T-helper 1 cell (primary cell): ENCODE measurements around the gene CYP27C1.
"Not testable (repeated sequence)": the region's sequence is repeated elsewhere in the genome, so short reads cannot be mapped to it uniquely, and the experiment has no call there.

Source experiments
- DNase-seq, 5 donors: peaks; one replicate each; pipeline ENCODE4 v3.0.0-alpha.2; 2012 to 2020

CYP27C1 gene

DNA sequence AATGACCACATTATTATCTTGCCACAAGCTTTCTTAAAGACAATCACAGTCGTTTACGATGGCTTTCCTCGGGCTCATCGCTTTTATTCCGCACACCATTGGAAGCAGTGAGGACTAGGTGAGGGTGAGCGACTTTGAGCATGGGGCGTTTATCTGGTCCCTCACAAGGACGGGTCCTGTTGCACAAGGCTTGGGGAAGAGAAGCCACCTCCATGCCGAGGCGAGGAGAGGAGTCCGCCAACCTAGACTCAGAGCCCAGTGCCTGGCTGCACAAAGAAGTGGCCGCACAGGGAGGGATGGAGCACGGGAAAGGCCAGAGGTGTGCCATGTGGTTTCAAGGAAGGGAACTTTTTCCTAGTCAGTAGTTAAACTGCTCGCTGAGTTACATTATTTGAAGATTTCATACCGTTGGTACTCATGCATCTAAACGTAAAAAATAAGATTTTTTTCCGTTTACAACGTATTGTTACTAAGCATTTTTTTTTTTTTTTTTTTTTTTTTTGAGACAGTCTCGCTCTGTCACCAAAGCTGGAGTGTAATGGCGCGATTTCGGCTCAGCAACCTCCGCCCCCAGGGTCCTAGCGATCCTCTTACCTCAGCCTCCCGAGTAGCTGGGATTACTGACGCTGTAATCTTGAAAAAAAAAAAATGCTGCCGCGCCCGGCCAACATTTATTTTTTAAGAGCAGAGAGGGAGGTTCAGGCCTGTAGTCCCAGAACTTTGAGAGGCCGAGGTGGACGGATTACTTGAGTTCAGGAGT lies 849 bp upstream of the CYP27C1 start:
- DNase-seq, result no peak

DNA sequence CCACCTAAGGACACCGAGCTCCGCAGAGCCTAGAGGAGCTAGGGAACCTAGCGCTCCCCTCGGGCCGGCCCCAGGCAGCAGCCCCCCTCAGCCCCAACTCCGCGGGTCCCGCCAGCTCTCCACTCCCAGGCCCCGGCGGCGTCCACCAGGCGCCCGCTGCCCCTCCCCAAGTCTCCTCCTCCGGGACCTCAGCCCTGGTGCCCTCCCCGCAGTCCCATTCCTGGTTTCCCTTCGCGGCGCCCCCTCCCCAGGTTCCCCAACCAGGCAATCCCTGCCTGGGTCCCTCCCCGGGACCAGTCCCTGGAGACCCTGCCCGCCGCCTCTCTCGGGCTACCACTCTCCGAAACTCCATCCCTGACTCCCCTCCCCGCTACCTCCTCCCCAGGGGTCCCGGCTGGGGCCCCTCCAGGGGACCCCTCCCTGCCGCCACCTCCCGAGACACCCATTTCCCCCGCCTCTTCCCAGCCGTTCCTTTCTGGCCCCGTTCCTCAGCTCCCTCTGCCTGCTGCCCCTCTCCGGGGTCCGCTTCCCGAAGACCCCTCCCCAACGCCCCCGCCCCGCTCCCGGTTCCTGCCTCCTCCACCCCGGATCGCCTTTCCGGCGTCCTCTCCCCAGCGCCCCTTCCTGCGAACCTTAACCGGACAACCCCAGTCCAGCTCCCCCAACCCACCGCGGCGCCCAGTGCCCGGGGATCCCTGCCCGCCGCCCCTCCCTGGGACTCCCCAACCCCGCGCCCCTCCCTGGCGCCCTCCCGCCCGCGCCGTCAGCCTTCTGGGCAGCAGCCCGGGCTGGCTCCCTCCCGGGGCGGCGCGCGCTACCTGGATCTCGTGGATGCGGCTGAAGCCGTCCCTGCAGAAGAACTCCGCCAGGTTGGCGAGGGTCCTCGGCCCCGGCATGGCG lies 678 bp downstream of the CYP27C1 start:
- no peak for DNase-seq

DNA sequence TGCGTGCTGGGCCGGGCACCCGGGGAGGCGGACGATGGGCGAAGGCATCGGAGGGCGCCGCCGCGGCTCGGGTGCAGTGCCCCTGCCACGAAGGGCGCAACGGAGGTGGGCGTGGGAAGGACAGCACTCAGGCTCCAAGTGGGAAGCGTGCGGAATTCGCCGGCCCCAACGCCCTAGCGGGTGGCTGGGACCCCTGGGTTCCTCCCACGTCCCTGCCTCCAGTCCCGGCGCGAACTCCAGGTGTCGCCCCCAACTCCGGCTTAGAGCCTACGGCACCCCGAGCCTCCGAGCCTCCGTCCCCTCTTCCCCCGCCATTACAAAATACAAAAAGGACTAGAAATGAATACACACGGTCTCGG lies 1.3 kb downstream of the CYP27C1 start:
- DNase-seq, result no peak

DNA sequence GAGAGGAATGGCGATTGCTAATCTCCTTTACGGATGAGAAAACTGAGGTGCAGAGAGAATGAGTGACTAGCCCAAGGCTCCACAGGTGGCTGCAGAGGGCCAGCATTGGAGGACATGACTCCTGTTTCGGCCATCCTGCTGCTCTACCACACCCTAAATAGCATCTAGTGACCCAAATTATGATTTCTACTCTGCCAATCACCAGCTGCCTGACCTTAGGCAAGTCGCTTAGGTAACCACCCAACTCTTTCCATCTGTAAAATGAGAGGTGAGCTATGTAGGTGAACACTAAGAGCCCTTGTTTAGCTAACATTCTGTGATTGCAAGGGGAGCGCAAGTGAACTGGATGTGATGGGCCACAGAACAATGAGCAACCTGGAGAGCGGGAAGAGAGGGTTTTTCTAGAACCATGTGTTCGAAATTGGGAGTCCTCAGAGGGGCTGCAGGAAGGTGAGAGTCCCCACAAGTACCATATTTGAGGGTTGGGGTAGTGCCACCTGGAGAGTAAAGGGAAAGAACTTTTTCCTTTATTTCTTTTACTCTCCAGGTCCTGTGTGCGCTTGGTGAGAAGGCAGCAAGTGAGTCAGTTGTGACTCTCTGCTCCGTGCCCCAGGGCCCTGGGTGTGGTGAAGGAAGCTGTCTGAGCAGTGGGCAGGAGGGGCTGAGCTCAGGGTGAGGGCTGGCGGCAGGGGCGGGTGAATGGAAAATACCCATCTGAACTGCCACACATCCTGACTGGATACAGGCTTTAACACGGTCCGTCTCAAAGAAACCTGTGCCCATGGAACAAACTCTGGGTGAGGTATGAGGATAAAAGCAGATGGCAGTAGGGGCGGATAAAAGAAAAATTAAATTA lies 2.4 kb downstream of the CYP27C1 start:
- no peak for DNase-seq

DNA sequence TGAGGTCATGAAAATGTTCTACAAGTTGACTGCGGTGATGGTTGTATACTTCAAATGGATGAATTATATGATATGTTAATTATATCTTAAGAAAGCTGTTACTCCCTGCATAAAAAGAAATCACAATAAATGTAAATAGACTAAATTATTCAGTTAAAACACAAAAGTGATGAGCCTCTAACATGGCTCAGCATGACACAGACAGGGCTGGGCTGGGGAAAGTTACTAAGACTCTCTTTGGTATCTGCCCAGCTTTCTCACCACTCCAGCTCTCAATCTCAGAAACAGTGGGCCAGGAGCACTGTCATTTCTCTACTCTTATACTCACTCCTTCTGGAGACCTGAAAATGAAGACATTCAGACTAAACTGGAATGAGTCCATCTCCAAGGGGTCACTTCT lies 3.5 kb downstream of the CYP27C1 start:
- no peak for DNase-seq

DNA sequence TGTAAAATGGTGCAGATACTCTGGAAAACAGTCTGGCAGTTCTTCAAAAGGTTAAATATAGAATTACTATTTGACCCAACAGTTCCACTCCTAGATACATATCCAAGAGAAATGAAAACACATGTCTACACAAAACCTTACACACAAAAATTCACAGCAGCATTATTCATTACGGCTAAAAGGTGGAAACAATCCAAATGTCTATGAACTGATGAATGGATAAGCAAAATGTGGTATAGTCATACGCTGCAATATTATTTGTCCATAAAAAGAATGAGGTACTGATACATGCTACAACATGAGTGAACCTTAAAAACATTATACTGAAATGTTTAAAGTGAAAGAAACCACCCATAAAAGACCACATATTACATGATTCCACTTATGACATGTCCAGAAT lies 4.0 kb downstream of the CYP27C1 start:
- no peak for DNase-seq

DNA sequence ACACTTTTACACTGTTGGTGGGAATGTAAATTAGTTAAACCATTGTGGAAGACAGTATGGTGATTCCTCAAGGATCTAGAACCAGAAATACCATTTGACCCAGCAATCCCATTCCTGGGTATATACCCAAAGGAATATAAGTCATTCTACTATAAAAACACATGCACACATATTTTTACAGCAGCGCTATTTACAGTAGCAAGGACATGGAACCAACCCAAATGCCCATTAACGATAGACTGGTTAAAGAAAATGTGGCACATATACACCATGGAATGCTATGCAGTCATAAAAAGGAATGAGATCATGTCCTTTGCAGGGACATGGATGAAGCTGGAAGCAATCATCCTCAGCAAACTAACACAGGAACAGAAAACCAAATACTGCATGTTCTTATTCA lies 5.9 kb downstream of the CYP27C1 start:
- DNase-seq, result not testable (repeated sequence)

DNA sequence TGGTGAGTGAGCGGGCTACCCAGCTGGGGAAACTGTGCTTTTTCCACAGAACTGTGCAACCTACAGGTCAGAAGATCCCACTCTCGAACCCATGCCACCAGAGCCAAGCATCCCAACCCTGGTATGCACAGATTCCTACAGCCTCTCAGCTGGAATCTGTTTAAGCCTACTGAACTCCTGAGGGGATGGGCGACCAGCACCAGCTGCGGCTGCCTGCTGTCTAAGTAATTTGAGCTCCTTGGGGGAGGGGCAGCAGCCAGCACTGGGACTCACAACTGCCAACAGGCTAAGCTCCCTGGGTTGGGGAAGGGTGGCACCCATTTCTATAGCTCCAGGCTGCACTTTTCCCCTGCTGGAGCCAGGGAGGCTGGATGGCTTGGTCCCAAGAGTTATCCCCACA lies 11.8 kb downstream of the CYP27C1 start:
- DNase-seq, result no peak

DNA sequence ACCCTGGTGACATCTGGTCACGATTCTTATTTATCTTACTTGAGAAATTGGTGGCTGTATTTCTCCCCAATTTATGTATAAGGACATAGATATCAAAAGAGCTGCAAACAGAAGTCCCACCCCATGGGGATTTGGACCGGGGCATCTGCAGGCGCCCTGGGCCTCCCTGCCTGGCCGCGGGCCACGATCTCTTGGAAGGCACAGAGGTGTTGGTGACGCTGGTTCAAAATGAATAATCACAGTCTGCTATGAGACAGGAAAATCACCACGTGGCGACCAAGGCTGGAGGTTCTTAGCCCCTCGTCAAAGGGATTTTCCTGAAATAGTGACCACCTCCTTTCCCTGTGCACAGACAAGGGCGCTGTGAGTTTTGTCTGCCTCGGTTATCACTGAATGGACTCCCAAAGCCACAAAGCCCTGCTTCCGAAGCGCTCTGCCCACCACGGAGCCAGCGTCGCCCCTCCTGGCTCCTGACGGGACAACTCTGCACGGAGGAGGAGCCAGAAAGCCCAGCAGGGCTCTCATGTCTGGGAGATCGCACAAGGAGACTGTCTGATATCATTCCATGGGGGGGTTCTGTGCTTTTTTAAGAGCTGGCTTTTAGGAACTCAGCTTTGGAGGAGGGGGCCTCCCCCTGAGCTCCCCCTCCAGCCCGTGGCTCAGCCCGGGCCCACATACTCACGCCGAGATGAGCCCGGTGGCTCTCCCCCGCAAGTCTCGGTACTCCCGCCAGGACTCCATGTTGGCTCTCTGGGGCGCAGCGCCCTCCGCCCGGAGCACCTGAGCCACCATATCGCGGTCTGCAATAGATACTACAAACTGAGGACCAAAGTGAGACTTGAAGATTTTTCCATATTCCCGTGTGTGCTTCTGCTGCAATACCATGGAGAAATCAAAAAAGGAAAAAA lies 14.6 kb downstream of the CYP27C1 start:
- DNase-seq, result no peak

DNA sequence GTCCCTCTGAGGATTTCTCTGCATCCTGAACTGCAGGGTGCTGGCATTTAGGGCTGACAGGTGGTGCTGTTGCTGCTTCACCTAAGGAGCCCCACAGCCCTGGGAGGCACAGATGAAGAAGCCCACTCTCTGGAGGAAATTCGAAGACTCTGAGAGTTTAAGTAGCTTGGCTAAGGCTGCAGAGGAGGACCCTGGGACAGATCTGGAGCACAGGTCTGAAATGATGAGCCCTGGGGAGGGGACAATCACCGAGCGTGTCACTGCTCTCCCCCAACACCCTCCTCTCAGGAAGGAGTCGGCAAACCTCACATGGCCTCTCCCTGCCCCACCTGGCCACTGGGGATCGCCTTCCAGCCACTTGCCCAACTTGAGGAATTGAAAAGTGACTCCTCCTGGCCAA lies 18.6 kb downstream of the CYP27C1 start:
- no peak for DNase-seq

DNA sequence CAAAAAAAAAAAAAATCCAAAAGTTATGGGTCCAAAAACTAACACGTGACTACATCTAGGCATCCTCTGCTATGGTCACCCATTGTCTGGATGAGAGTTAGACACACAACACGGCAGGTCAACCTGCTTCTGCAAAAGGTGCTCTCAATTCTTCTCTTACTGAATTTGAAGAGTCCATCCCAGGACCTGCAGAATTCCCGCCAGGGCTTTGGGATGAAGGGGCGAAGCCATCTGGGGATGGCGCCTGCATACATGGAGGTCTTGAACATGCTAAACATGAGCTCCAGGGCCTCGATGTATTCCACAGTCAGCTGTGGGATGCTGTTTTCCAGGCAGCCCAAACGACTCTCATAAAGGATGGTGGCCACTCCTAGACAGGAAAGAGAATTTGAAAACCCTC lies 19.1 kb downstream of the CYP27C1 start:
- DNase-seq, result no peak

DNA sequence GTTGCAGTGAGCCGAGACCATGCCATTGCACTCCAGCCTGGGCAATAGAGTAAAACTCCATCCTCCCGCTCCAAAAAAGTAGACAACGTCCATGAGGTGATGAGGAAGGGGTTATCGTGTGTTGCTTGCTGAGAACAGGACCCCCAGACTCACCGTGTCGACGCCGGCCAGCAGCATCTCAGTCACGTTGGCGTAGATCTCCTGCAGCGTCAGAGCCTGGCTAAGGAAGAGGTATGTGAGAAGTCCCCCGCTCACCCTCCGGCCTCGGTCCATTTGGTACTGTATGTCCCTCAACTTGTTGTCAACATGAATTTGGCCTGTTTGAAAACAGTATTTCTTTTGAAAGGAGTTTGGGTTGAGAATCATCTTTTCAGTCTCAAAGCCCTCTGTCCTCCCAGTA lies 20.9 kb downstream of the CYP27C1 start:
- DNase-seq, result no peak

DNA sequence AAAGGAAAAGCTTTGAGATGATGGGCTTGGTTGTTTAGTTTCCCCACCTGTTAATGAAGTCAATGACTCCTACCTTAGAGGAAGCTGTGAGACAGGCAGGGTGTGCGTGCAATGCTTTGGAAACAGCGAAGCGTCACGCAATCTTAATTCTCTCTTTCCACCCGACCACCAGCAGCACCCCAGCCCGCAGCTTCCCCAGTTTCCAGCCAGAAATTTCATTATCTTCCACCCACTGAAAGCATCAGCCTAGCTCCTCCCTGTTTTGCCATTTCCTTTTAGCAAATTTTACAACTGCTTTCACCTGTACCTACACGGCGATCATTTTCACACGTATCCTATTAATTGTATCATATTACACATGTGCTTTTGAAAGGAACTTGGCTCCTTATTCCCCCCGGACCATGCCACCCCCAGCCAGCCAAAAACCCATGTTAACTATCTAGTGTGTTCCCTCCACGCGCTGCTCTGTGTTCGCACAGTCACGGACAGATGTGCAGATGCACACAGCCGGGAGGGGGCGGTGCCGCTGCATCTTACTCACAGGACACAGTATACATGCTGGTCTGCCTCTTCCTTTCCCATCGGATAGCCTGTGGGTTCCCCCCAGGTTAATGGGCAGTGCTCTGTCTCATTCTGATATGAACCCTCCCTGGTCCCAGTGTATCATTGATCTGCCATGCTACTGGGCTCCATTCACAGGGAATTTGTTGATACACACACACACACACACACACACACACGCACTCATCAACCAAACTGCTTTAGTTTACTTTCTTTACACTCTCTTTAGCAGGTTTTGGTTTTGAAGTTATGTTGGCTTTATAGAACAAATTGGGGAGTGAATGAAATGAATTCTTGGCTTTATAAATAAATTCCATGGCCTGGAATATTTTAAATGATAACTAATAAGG lies 22.4 kb downstream of the CYP27C1 start:
- DNase-seq, result peak in 3 of 5 donors; percentile 24 to 54 (median 36)

DNA sequence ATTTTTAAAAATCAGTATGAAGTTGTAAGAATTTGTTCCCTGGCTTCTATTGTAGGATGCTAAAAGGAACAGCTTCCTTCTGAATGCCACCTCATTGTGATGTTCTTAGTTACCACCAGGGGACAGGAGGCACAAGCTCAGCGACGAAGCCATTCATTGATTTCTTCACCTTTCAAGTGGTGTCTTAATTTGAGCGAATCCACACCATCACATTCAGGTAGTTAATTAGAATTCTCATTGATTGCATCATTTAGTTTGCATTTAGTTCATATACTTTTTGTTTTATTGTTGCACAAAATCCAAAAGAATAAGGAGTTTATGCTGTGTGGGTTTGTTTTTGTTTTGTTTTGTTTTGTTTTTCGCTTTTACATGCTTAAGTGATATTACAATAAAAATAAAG lies 23.1 kb downstream of the CYP27C1 start:
- peak in 1 of 5 donors; percentile 11 for DNase-seq

DNA sequence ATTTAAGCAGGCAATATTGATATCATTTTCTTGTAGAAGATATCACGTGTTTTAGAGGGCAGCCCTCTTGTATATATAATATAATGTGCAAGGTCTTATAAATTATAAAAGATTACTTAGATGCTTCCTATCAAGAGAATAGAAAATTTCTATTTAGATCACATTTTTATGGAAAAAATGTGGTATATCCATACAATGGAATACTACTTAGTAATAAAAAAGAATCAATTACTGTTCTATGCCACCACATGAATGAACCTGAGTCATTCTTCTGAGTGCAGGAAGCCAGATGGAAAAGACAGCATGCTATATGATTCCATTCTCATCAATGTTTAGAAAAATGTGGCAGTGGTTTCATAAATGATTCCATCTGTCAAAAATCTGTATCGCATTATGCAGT lies 23.6 kb downstream of the CYP27C1 start:
- DNase-seq, result no peak

DNA sequence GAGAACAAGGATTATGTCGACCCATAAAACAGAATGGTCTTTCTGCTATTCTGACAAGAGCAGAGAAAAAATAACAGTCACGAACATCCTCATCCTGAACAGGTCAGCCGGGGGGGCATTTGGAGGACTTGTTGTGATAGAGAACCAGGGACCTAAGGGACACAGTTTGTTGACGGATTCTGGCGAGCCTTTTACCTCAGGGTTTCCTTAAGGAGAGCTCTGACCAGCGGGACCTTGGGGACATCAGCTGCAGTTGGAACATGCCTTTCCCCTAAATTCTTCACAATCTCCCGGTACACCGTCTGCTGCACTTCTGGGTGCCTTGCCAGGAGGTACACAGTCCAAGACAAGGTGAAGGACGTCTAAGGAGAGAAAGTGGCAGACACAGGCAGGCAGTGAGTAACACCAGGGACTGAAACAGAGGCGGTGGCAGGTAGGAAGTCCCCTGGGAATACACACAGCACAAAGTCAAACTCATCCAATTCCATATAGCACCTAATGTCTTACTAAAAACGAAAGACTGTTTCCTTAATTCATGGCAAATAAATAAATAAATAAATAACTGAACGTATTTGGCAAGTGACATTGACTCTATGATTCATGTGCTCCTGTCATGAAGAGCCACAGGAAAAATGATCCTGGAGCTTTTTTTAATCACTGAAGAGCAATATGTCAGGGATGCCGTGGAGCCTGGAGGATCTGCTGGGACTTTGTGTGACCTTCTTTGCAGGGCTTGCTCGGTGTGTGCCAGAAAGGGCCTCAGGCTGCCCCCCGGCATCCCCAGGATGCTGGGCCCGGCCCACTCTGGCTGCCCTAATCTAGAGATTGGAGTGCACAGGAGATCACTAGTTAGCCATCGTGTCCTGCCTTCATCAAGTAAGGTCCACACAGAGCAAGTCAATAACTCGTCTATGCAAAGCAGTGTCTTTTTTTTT lies 24.7 kb downstream of the CYP27C1 start:
- no peak for DNase-seq

DNA sequence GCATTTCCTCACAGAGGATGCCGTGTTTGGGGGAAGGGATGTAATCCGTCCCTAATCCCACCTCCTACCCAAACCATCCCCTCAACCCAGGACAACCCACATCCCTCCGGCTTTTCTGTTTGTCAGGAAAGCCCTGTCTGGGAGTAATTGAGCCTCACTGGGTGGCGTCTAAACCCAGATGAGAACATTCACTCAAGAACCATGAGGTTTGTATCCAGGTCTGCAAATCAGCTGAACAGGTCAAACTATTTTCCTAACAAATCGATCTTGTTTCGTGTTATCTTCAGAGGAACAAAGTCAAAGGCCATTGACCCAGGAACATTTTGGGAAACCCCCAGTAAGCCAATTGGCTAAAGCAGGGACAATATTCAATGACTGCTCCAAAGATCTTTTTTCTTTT lies 25.7 kb downstream of the CYP27C1 start:
- no peak for DNase-seq

DNA sequence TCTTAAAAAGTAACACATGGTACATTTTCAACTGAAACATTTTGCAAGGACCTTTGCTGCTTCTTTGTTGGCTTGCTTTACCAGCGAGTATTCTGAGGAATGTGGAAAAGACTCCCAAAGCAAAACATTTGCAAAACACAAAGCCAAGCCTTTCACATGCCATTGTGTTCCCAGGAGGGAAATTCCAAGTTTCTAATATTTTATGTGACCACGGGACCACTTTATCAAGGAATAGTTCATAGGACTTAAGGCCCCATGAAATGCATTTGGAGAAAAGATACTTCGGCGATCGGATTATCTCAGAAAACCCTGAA lies 26.2 kb downstream of the CYP27C1 start:
- no peak for DNase-seq

DNA sequence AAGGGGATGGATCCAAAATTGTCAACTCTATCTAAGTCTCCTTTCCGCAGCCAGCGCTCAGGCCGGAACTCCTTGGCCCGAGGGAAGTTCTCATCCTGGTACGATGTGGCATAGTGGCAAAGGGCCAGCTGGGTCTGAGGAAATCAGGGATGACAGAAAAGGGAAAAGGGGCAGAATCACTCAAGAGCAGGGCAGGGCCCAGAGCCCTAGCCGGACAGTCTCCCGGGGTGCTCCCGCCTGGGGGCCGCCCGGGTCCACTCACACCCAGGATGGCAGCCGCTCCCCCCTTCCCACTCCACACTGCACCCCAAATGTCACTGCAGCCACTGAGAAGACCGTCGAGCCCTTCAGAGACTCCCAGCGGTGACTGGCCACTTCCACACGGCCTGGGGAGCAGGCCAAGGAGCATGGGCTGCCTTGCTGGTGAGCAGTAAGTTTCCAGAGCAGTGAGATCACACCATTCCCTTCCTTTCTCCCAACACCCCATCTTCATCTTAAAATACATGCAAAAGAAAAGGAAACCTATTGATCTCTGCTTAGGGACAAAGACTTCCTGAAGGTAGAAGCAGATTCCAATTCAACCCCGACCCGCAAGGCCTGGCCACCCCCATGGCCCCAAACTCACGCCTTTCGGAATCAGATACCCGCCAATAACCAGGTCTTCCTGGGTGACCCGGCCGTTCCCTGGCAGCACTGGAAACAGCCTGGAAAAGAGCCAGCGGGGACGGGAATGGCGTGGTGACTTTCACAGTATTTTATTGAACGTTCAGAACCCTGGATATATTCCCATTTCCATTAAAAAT lies 26.7 kb downstream of the CYP27C1 start:
- no peak for DNase-seq
